Natural killer cell treated with Interleukin-12 subunit alpha and Interleukin-12 subunit beta and Interleukin-15 and Interleukin-18, amount 100 ng/mL, for 72 hours (primary cell): ENCODE measurements around the gene ZDHHC9. TPM values are rescaled to one million over a fixed set of nuclear protein-coding genes. Genes with fewer than 3 reads are reported as not detected.
"Not testable (repeated sequence)": the region's sequence is repeated elsewhere in the genome, so short reads cannot be mapped to it uniquely, and the experiment has no call there.

Source experiments
- ATAC-seq, 2 donors: fragments of 150-1000 bp; cut with Tn5 transposase in 1 of 2; sonication (Bioruptor Pico), chemical (Tn5 transposase) in 1 of 2; 2 replicates each; pipeline ENCODE4 v1.10.0; 2021
- DNase-seq: peaks from one replicate; pipeline ENCODE4 v3.0.0; 2022; ENCODE audit warnings: low spot score
- H3K27ac Mint-ChIP-seq, 2 donors: 1 replicate in 1 of 2; 2 replicates in 1 of 2; pipeline ENCODE4 v1.8.0; 2022; ENCODE audit warnings: mixed read lengths in 2 of 2, mild to moderate bottlenecking in 1 of 2, moderate library complexity in 1 of 2
- H3K27me3 Mint-ChIP-seq, 2 donors: 1 replicate in 1 of 2; 2 replicates in 1 of 2; pipeline ENCODE4 v1.8.0; 2022; ENCODE audit warnings: mixed read lengths in 2 of 2
- H3K36me3 Mint-ChIP-seq: one replicate; pipeline ENCODE4 v1.8.0; 2022; ENCODE audit warnings: mixed read lengths
- H3K4me1 Mint-ChIP-seq, 2 donors: 1 replicate in 1 of 2; 2 replicates in 1 of 2; pipeline ENCODE4 v1.8.0; 2022; ENCODE audit warnings: low read depth in 2 of 2, mixed read lengths in 2 of 2, mild to moderate bottlenecking in 1 of 2
- H3K4me3 Mint-ChIP-seq: one replicate; pipeline ENCODE4 v1.8.0; 2022; ENCODE audit warnings: mixed read lengths
- H3K9me3 Mint-ChIP-seq: 2 replicates; pipeline ENCODE4 v1.8.0; 2022; ENCODE audit warnings: mixed read lengths
- total RNA-seq, 2 donors: library from RNA; stranded (reverse); gene quantifications; one replicate each; pipeline ENCODE4 v1.2.3, GENCODE V29; 2022

The ZDHHC9 gene
- 10 to 100 TPM; 10.3 to 11.1 TPM for total RNA-seq

DNA sequence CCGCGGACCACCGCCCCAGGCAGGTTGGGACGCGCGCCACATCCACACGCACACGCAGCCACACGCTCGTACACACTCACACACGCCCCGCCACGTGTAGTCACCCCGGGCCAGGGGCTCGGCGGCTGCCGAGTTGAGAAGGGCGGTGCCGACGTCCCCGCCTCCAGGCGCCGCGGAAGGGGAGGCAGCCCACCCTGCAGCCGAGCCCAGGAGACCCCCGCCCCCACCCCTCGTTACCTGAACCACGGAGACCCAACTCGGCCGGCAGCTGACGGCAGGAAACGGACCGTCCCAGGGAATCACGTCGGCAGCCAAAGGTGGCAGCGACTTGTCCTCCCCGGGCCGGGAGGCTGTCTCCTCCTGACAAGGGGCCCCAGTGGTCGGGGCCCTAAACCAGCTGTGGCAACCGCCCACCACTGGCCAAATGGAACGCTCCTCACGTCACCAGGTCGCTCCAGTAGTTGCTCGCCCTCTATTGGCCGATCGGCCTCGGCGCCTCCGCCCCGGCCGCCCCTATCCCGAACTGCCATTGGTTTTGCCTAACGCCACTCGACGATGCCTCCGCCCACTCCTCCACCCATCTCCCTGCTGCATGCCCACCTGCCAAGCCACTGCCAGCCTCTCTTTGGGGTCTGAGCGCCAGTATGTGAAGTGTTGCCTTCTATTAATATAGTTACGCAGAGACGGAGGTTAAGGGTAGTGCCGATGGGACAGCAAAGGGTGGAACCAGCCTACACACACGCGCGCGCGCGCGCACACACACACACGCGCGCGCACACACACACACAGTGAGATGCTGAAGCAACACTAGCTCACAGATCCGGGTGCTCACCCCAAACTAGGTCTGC lies at the start of gene ZDHHC9:
Gene ZDHHC9, minus strand, starts transcription at position 428 of the 848 bp plus-strand sequence. CDS start 1,941 bp downstream, outside the sequence.
- peak within 1 kb of the TSS; percentile 91 for H3K4me3 Mint-ChIP-seq
- H3K36me3 Mint-ChIP-seq = no peaks in the 10 kb centered on the region
- ATAC-seq (peak; percentile 97 to 99), DNase-seq (peak; percentile 90)
- H3K9me3 Mint-ChIP-seq = no peaks in the 10 kb centered on the region
- H3K27ac Mint-ChIP-seq = peak within 1 kb of the TSS; percentile 53 to 69
- H3K4me1 Mint-ChIP-seq = peaks cover 7 to 12% of the 10 kb centered on the region in 2 donors
- peaks cover 0 to 16% of the 10 kb centered on the region in 2 donors for H3K27me3 Mint-ChIP-seq

DNA sequence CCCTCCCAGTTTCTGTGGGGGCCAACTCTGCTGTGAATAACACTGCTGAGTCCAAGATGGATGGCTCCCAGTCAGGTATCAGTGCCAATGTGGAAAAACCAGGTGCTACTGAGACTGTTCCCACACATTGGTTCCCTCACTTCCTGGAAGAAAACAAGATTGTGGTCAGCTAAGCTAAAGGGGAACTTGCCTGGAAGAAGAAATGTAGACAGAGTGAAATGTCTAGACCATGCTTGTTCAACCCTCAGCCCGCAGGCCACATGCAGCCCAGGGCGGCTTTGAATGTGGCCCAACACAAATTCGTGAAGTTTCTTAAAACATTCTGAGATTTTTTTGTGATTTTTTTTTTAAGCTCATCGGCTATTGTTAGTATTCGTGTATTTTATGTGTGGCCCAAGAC lies 33.7 kb upstream of the ZDHHC9 start:
- H3K4me3 Mint-ChIP-seq = no peak overlapping the region
- no peaks in the 10 kb centered on the region for H3K36me3 Mint-ChIP-seq
- no peak overlapping the region for H3K27ac Mint-ChIP-seq
- peaks cover 0 to 13% of the 10 kb centered on the region in 2 donors for H3K27me3 Mint-ChIP-seq
- H3K9me3 Mint-ChIP-seq = no peaks in the 10 kb centered on the region
- H3K4me1 Mint-ChIP-seq = no peaks in the 10 kb centered on the region
- DNase-seq (no peak), ATAC-seq (no peak)

DNA sequence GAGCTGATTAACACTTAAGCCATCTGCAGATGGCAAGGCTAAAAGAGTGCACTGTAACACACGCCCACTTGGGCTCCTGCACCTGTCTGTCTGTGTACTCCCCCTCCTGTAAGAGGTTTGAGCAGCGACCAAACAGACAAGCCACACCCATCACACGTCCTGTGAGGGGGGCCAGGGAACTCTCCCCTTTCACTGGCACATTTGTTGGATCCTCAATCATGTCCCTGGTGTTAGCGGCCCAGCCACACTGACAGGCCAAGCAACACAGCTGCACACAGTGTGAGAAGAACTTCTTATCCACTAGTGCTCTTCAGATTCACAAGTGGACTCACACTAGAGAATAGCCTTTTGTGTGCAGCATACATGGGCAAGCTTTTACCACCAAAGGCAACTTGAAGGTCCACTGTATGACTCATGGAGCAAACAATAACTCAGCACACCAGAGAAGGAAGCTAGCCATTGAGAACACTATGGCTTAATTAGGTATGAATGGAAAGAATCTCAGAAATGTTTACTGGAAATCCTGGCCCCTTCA lies 33.2 kb upstream of the ZDHHC9 start:
- ATAC-seq = no peak
- H3K9me3 Mint-ChIP-seq = no peaks in the 10 kb centered on the region
- H3K27ac Mint-ChIP-seq = no peak overlapping the region
- H3K4me1 Mint-ChIP-seq = no peaks in the 10 kb centered on the region
- DNase-seq = no peak
- no peak overlapping the region for H3K4me3 Mint-ChIP-seq
- peaks cover 0 to 11% of the 10 kb centered on the region in 2 donors for H3K27me3 Mint-ChIP-seq
- no peaks in the 10 kb centered on the region for H3K36me3 Mint-ChIP-seq

DNA sequence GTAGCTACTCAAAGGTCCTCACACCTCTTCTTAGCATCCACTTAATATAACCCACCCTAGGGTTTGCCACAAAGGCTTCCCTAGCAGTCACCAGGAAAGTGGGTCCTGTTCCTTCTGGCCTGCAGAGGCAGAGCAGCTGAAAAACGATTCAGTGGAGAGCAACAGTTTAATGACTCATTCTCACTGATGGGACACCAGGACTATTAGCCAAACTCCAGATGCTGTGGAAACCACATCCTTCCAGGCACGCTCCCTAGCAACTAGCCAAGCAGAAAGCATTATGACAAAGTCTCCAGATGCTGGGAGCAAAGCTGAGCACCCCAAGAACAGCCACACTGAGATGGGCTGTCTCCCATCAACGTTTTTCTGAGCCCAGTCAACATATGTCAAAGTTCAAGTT lies 32.0 kb upstream of the ZDHHC9 start:
- ATAC-seq = no peak
- peaks cover 0 to 16% of the 10 kb centered on the region in 2 donors for H3K27me3 Mint-ChIP-seq
- H3K4me3 Mint-ChIP-seq = no peak overlapping the region
- DNase-seq = no peak
- no peaks in the 10 kb centered on the region for H3K36me3 Mint-ChIP-seq
- no peaks in the 10 kb centered on the region for H3K4me1 Mint-ChIP-seq
- H3K27ac Mint-ChIP-seq = no peak overlapping the region
- no peaks in the 10 kb centered on the region for H3K9me3 Mint-ChIP-seq

DNA sequence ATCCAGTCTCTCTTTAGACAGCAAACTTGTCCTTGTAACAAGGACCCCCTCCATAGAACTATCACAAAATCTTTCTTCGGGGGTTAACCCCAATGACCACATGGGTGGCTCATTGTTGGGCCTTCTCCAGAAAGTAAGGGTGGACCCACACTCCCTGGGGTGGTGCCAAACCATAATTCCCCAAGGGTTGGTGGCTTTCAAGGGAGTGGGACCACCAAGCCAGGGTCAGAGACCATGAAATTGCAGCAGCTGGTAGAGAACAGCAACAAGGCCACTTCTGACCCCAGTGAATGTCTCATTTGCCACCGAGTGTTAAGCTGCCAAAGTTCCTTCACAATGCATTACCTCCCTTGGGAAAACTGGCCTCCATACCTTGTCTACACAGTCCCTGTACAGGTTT lies 28.8 kb upstream of the ZDHHC9 start:
- Mint-ChIP-seq H3K27ac (no peak overlapping the region), H3K4me3 (no peak overlapping the region), H3K9me3 (no peaks in the 10 kb centered on the region), H3K27me3 (peaks cover 0 to 19% of the 10 kb centered on the region in 2 donors), H3K36me3 (no peaks in the 10 kb centered on the region), H3K4me1 (no peaks in the 10 kb centered on the region)
- DNase-seq (no peak), ATAC-seq (no peak)

DNA sequence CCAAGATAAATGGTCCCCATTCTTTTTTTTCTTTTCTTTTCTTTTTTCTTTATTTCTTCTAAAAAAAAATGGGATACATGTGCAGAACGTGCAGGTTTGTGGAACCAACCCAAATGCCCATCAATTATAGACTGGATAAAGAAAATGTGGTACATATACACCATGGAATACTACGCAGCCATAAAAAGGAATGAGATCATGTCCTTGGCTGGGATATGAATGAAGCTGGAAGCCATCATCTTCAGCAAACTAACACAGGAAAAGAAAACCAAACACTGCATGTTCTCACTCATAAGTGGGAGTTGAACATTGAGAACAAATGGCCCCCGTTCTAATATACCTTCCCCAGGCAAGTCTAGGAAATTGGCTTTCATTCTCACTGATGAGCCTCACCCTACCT lies 22.6 kb upstream of the ZDHHC9 start:
- DNase-seq, H3K4me3 Mint-ChIP-seq, H3K27ac Mint-ChIP-seq, H3K36me3 Mint-ChIP-seq, H3K9me3 Mint-ChIP-seq, ATAC-seq, H3K4me1 Mint-ChIP-seq: not testable (repeated sequence)
- peaks cover 8 to 21% of the 10 kb centered on the region in 2 donors for H3K27me3 Mint-ChIP-seq

DNA sequence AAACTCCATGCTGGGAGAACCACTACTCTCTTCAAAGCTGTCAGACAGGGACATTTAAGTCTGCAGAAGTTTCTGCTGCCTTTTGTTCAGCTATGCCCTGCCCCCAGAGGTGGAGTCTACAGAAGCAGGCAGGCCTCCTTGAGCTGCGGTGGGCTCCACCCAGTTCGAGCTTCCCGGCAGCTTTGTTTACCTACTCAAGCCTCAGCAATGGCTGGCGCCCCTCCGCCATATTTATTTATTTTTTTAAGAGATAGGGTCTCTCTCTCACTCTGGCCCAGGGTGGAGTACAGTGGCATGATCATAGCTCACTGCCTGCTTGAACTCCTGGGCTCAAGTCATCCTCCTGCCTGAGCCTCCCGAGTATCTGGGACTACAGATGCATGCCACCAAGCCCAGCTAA lies 15.4 kb upstream of the ZDHHC9 start:
- not testable (repeated sequence) for ATAC-seq, H3K9me3 Mint-ChIP-seq, H3K4me1 Mint-ChIP-seq, H3K4me3 Mint-ChIP-seq, DNase-seq, H3K36me3 Mint-ChIP-seq, H3K27ac Mint-ChIP-seq
- H3K27me3 Mint-ChIP-seq = peaks cover 7 to 18% of the 10 kb centered on the region in 2 donors

DNA sequence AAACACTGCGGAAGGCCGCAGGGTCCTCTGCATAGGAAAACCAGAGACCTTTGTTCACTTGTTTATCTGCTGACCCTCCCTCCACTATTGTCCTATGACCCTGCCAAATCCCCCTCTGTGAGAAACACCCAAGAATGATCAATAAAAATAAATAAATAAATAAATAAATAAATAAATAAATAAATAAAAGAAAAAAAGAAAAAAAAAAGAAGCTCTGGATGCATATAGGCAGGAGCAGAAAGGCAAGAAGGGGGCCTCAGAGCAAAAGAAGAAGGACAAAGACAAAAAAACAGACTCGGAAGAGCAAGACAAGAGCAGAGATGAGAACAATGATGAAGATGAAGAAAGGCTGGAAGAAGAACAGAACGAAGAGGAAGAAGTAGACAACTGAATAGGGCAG lies 8.1 kb upstream of the ZDHHC9 start:
- H3K4me3 Mint-ChIP-seq, H3K4me1 Mint-ChIP-seq, H3K27ac Mint-ChIP-seq, H3K9me3 Mint-ChIP-seq, H3K36me3 Mint-ChIP-seq, DNase-seq, ATAC-seq: not testable (repeated sequence)
- peaks cover 3 to 14% of the 10 kb centered on the region in 2 donors for H3K27me3 Mint-ChIP-seq

DNA sequence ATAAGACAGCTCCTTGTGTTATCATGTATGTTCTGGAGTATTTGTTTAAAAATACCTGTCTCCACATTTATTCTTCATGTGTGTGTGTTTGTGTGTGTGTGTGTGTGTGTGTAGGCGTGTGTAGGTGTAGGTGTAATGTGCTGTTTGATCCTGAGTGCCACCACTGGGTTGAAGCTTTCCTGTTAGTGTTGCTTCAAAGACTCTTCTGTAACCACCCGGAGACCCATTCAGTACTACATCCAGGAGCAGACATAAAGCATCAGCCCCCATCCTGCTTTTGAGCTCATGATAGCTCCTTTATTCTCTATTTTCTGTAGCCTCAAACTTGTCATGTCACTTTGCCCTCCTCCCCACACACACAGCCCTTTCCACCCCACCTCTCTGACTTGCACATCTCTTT lies 3.0 kb upstream of the ZDHHC9 start:
- no peak for DNase-seq
- no peak overlapping the region for H3K27ac Mint-ChIP-seq
- H3K36me3 Mint-ChIP-seq = no peaks in the 10 kb centered on the region

DNA sequence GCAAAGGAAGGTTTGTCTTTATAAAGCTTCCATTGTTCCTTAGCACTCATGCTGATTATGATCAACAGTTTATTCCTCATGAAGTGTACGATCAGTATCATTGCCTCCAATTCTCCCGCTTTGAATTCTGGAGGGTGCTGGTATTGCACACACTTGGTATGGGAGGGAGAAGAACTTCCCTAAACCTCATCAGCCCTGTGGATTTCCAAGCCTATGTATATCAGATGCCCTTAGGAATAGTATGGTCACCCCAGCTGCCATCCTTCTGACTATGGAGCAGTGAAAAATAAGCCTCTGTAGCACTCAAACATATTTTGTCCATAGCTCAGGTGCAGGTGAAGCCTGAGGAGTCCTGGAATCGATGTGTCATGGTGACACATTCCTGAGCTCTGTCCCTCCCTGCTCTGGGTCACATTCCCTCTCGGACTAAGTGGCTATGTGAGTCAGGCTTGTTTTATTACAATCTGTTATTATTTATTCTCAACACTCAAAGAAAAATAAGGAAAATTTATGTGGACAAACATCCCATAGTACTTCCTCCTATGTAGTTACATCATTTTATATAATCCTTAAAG lies 2.0 kb upstream of the ZDHHC9 start:
- ATAC-seq = no peak
- no peaks in the 10 kb centered on the region for H3K9me3 Mint-ChIP-seq
- H3K36me3 Mint-ChIP-seq = no peaks in the 10 kb centered on the region
- H3K27me3 Mint-ChIP-seq = peaks cover 0 to 12% of the 10 kb centered on the region in 2 donors
- H3K27ac Mint-ChIP-seq = no peak overlapping the region
- peaks cover 7 to 12% of the 10 kb centered on the region in 2 donors for H3K4me1 Mint-ChIP-seq
- no peak overlapping the region for H3K4me3 Mint-ChIP-seq
- DNase-seq = no peak

More for the DNA sequence above, 3.0 kb upstream of the ZDHHC9 start:
- Mint-ChIP-seq H3K27me3 (peaks cover 0 to 12% of the 10 kb centered on the region in 2 donors), H3K4me1 (peaks cover 7 to 9% of the 10 kb centered on the region in 2 donors), H3K4me3 (no peak overlapping the region), H3K9me3 (no peaks in the 10 kb centered on the region)
- no peak for ATAC-seq

DNA sequence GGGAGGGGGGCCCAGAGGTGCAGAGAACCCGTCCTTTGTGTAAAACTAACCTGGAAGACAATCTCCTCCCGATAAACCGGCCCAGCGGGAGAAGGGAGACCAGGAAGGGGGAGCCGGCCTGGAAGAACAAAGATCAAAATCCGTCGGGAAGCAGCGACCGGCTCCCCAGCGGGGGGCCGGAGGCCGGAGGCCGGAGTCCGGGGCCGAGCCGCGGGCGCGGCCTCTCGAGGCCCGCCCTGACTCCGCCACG lies 552 bp downstream of the ZDHHC9 start:
- DNase-seq (no peak), ATAC-seq (no peak)
- no peaks in the 10 kb centered on the region for H3K36me3 Mint-ChIP-seq
- peak overlapping the region; percentile 78 for H3K4me3 Mint-ChIP-seq
- no peaks in the 10 kb centered on the region for H3K9me3 Mint-ChIP-seq
- H3K4me1 Mint-ChIP-seq = peaks cover 7 to 12% of the 10 kb centered on the region in 2 donors
- no peak overlapping the region for H3K27ac Mint-ChIP-seq
- H3K27me3 Mint-ChIP-seq = peaks cover 0 to 16% of the 10 kb centered on the region in 2 donors

DNA sequence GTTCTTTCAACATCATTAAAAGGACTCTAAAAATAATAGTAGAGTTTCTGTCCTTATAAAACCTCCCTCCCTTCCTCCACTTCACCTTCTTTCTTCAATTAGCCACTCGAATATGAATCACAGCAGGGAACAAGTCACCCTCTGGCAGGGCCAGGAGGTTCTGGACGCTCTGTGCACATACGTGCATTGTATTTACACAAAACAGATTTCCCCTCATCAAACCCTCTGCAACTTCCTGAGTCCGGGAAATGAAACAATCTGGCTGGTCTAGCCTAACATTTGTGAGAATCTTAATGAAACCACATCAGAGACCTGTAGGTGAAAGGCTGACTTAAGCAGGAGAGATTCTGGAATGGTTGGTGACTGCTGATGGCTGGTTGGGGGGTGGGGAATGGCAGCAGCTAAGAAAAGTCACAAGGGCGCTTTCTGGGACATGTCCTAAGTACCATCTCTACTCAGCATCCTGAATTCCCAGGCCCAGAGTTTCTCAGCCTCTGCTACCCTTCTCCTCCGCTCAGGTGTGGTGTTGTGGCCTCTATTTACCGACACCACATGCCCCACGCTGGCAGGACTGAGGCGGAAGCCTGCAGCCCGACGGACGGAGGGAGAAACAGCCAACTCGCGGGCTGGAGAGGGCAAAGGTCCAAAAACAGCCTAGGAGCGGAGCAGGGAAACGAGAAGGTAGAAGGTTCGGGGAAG lies 1.0 kb downstream of the ZDHHC9 start:
- peak overlapping the region; percentile 78 for H3K4me3 Mint-ChIP-seq
- no peaks in the 10 kb centered on the region for H3K9me3 Mint-ChIP-seq
- H3K27ac Mint-ChIP-seq = no peak overlapping the region
- no peak for ATAC-seq
- DNase-seq = no peak
- H3K36me3 Mint-ChIP-seq = no peaks in the 10 kb centered on the region
- peaks cover 0 to 16% of the 10 kb centered on the region in 2 donors for H3K27me3 Mint-ChIP-seq
- peaks cover 7 to 12% of the 10 kb centered on the region in 2 donors for H3K4me1 Mint-ChIP-seq

DNA sequence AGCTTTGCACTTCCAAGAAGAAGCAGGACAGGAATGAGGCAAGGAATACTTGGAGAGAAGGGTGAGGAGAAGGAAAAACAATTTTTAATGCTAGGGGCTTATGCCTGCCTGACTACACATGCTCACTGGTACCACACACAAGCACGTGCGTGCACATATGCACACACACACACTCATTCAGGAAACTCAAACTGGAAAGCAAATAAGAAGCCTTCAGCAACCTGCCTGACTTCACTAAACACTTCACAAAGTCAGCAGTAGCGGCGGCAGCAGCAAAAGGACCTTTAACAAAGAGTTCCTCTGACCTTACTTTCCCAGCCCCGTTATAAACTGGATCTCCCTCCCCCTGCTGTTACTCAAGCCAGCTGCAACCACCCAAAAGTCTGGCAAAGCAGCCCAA lies 3.3 kb downstream of the ZDHHC9 start:
- no peak overlapping the region for H3K4me3 Mint-ChIP-seq
- H3K27ac Mint-ChIP-seq = no peak overlapping the region
- DNase-seq (no peak), ATAC-seq (no peak)
- H3K4me1 Mint-ChIP-seq = peaks cover 11 to 12% of the 10 kb centered on the region in 2 donors
- H3K27me3 Mint-ChIP-seq = peaks cover 0 to 10% of the 10 kb centered on the region in 2 donors
- no peaks in the 10 kb centered on the region for H3K36me3 Mint-ChIP-seq
- no peaks in the 10 kb centered on the region for H3K9me3 Mint-ChIP-seq

DNA sequence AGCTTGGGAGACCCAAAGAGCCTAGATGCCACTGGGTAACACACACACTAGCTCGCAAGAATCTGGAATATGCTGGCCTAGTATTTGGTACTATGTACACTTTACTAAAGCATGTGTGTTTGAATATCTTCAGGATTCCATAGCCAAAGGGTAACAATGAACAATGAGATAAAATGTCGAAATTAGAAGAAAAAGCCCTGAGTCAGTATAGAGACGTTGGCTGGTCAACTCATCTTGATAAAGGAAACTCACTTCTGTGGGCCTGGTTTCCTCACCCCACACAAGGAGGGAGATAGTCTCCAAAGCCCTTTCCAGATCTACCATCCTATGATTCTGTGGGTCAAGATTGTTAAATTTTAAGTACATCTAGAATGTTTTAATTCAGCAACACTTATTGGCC lies 6.9 kb downstream of the ZDHHC9 start:
- no peak for DNase-seq
- Mint-ChIP-seq H3K4me1 (peaks cover 3 to 4% of the 10 kb centered on the region in 2 donors), H3K36me3 (no peaks in the 10 kb centered on the region), H3K9me3 (no peaks in the 10 kb centered on the region), H3K4me3 (no peak overlapping the region), H3K27me3 (peaks cover 0 to 7% of the 10 kb centered on the region in 2 donors), H3K27ac (no peak overlapping the region)
- ATAC-seq = no peak
